ENCODE data around the gene PCDHGB4. TPM values are rescaled to one million over a fixed set of nuclear protein-coding genes. Genes with fewer than 3 reads are reported as not detected.
A peak's percentile ranks its signal among the peaks of the same experiment; 100 is the strongest.
"Not testable (repeated sequence)": the region's sequence is repeated elsewhere in the genome, so short reads cannot be mapped to it uniquely, and the experiment has no call there.

Gene PCDHGB4
- total RNA-seq, 2 experiments from 2014 or later = 0.07 TPM; not detected in 1

GRCh38 chr5:141392429-141393198 lies 5.1 kb downstream of the PCDHGB4 start, which contains the start of gene PCDHGA8:
PCDHGA8 (plus strand) TSS chr5:141392633; CDS start chr5:141392814, 181 bp downstream.
- H3K27me3 Mint-ChIP-seq = peaks cover 56% of the 10 kb centered on the region
- DNase-seq = no peak
- peaks cover 33% of the 10 kb centered on the region for H3K36me3 Mint-ChIP-seq
- no peak within 1 kb of the TSS for H3K4me3 Mint-ChIP-seq
- no peak within 1 kb of the TSS for H3K27ac Mint-ChIP-seq
- ChIA-PET POLR2A (no interaction called here), CTCF (no interaction called here)
- intact Hi-C loops (cut with micrococcal nuclease) = no loop called here
- no peaks in the 10 kb centered on the region for H3K4me1 Mint-ChIP-seq (ENCODE audit: low read depth)
- H3K9me3 Mint-ChIP-seq = peaks cover 36% of the 10 kb centered on the region

- Mint-ChIP-seq H3K9me3 (peaks cover 36% of the 10 kb centered on the region), H3K4me3 (no peak overlapping the region), H3K27ac (no peak overlapping the region), H3K4me1 (ENCODE audit: low read depth) (no peaks in the 10 kb centered on the region), H3K36me3 (peaks cover 32% of the 10 kb centered on the region), H3K27me3 (peaks cover 54% of the 10 kb centered on the region)
- DNase-seq = no peak
- ChIA-PET CTCF (no interaction called here), POLR2A (no interaction called here)
- intact Hi-C loops (cut with micrococcal nuclease) = no loop called here
These were observed 5.8 kb downstream of the PCDHGB4 start for GRCh38 chr5:141393267-141393666.

GRCh38 chr5:141394401-141395187 lies 7.1 kb downstream of the PCDHGB4 start:
- peaks cover 34% of the 10 kb centered on the region for H3K36me3 Mint-ChIP-seq
- H3K27ac Mint-ChIP-seq; H3K4me1 Mint-ChIP-seq (ENCODE audit: low read depth); H3K4me3 Mint-ChIP-seq; intact Hi-C loops (cut with micrococcal nuclease); DNase-seq: not testable (repeated sequence)
- ChIA-PET CTCF (interaction anchor here (0.7 kb wide), 1 partner anchor 169 kb away, joined by 4 read pairs; no protein-coding TSS in a partner anchor), POLR2A (interaction anchor here (0.6 kb wide), 1 partner anchor 9 kb away, joined by 3 read pairs; no protein-coding TSS in a partner anchor)
- H3K27me3 Mint-ChIP-seq = peaks cover 53% of the 10 kb centered on the region
- peaks cover 38% of the 10 kb centered on the region for H3K9me3 Mint-ChIP-seq

GRCh38 chr5:141397756-141398551 lies 10.5 kb downstream of the PCDHGB4 start, which contains the start of gene PCDHGB5:
PCDHGB5 (plus strand) TSS chr5:141397947; CDS start chr5:141398128, 181 bp downstream.
- CTCF ChIA-PET = interaction anchor here (1.0 to 2.9 kb wide), 11 partner anchors 16 to 166 kb away, joined by 3 to 13 read pairs (median 4); partner anchors contain the start of genes PCDHB15, PCDHGA10, PCDHGA12 and PCDHGB3
- intact Hi-C loops (cut with micrococcal nuclease); H3K4me1 Mint-ChIP-seq (ENCODE audit: low read depth); H3K27ac Mint-ChIP-seq; POLR2A ChIA-PET: not testable (repeated sequence)
- peak within 1 kb of the TSS; percentile 23 for H3K4me3 Mint-ChIP-seq
- peaks cover 50% of the 10 kb centered on the region for H3K27me3 Mint-ChIP-seq
- DNase-seq = peak; percentile 51
- peaks cover 34% of the 10 kb centered on the region for H3K9me3 Mint-ChIP-seq
- H3K36me3 Mint-ChIP-seq = peaks cover 29% of the 10 kb centered on the region

GRCh38 chr5:141398608-141399007 lies 11.1 kb downstream of the PCDHGB4 start:
- Mint-ChIP-seq H3K36me3 (peaks cover 31% of the 10 kb centered on the region), H3K9me3 (peaks cover 34% of the 10 kb centered on the region), H3K4me3 (no peak overlapping the region), H3K27ac (no peak overlapping the region), H3K27me3 (peaks cover 52% of the 10 kb centered on the region), H3K4me1 (ENCODE audit: low read depth) (no peaks in the 10 kb centered on the region)
- POLR2A ChIA-PET = no interaction called here
- intact Hi-C loops (cut with micrococcal nuclease) = no loop called here
- CTCF ChIA-PET = interaction anchor here (1.4 to 2.9 kb wide), 5 partner anchors 15 to 165 kb away, joined by 3 to 13 read pairs (median 5); partner anchors contain the start of genes PCDHGA10 and TAF7
- DNase-seq = no peak

- intact Hi-C loops (cut with micrococcal nuclease) = no loop called here
- Mint-ChIP-seq H3K27me3 (peaks cover 56% of the 10 kb centered on the region), H3K4me3 (no peak overlapping the region), H3K9me3 (peaks cover 30% of the 10 kb centered on the region), H3K36me3 (peaks cover 30% of the 10 kb centered on the region), H3K4me1 (ENCODE audit: low read depth) (no peaks in the 10 kb centered on the region), H3K27ac (no peak overlapping the region)
- CTCF ChIA-PET = no interaction called here
- no peak for DNase-seq
- POLR2A ChIA-PET = no interaction called here
These were observed 12.2 kb downstream of the PCDHGB4 start for GRCh38 chr5:141399555-141400258.

GRCh38 chr5:141402553-141403243 lies 15.2 kb downstream of the PCDHGB4 start, which contains the start of gene PCDHGA9:
PCDHGA9 (plus strand) TSS chr5:141402778; CDS start chr5:141402953, 175 bp downstream.
- peak; percentile 31 for DNase-seq
- POLR2A ChIA-PET = no interaction called here
- H3K4me3 Mint-ChIP-seq = peak within 1 kb of the TSS; percentile 23
- CTCF ChIA-PET = interaction anchor here (1.0 to 1.5 kb wide), 4 partner anchors 10 to 165 kb away, joined by 3 to 7 read pairs (median 4); partner anchors contain the start of gene PCDHGA10
- intact Hi-C loops (cut with micrococcal nuclease) = no loop called here
- H3K4me1 Mint-ChIP-seq (ENCODE audit: low read depth) = no peaks in the 10 kb centered on the region
- peaks cover 25% of the 10 kb centered on the region for H3K36me3 Mint-ChIP-seq
- H3K27ac Mint-ChIP-seq = no peak within 1 kb of the TSS
- H3K9me3 Mint-ChIP-seq = peaks cover 31% of the 10 kb centered on the region
- H3K27me3 Mint-ChIP-seq = peaks cover 57% of the 10 kb centered on the region

- DNase-seq = no peak
- intact Hi-C loops (cut with micrococcal nuclease) = no loop called here
- Mint-ChIP-seq H3K9me3 (peaks cover 33% of the 10 kb centered on the region), H3K27ac (no peak overlapping the region), H3K4me1 (ENCODE audit: low read depth) (peaks cover 2% of the 10 kb centered on the region), H3K36me3 (peaks cover 27% of the 10 kb centered on the region), H3K4me3 (no peak overlapping the region), H3K27me3 (peaks cover 63% of the 10 kb centered on the region)
- CTCF ChIA-PET = interaction anchor here (1.0 to 1.5 kb wide), 4 partner anchors 10 to 164 kb away, joined by 3 to 7 read pairs (median 4); partner anchors contain the start of gene PCDHGA10
- POLR2A ChIA-PET = interaction anchor here (0.6 kb wide), 1 partner anchor 8 kb away, joined by 3 read pairs; no protein-coding TSS in a partner anchor
These were observed 15.9 kb downstream of the PCDHGB4 start for GRCh38 chr5:141403387-141403786.

GRCh38 chr5:141407790-141408505 lies 20.4 kb downstream of the PCDHGB4 start, which contains the start of gene PCDHGB6:
PCDHGB6 (plus strand) TSS chr5:141408021; CDS start chr5:141408203, 182 bp downstream.
- peaks cover 22% of the 10 kb centered on the region for H3K36me3 Mint-ChIP-seq
- H3K4me1 Mint-ChIP-seq (ENCODE audit: low read depth); intact Hi-C loops (cut with micrococcal nuclease); H3K27ac Mint-ChIP-seq; POLR2A ChIA-PET: not testable (repeated sequence)
- peak within 1 kb of the TSS; percentile 34 for H3K4me3 Mint-ChIP-seq
- CTCF ChIA-PET = interaction anchor here (0.7 to 1.4 kb wide), 6 partner anchors 34 to 156 kb away, joined by 3 to 6 read pairs (median 4); partner anchors contain the start of gene PCDHGA6
- DNase-seq = peak; percentile 53
- peaks cover 60% of the 10 kb centered on the region for H3K27me3 Mint-ChIP-seq
- peaks cover 28% of the 10 kb centered on the region for H3K9me3 Mint-ChIP-seq

All from activated CD4-positive, alpha-beta memory T cell treated with anti-CD3 and anti-CD28 coated beads for 36 hours (primary cell).